ENCODE data around the gene PPARA. TPM values are rescaled to one million over a fixed set of nuclear protein-coding genes. Genes with fewer than 3 reads are reported as not detected.

PPARA gene
- total and polyA plus RNA-seq, 2 donors (not counting 1 experiment from before 2014, with no cell fraction given), result 4.1 to 29.8 TPM

GRCh38 chr22:46112405-46112804, 37.9 kb upstream of the PPARA start:
- intact Hi-C loops (cut with micrococcal nuclease), result no loop called here
- ChIA-PET POLR2A (no interaction called here), CTCF (interaction anchor here (14.1 kb wide), 1 partner anchor 103 kb away, joined by 533 read pairs; no protein-coding TSS in a partner anchor)
- Histone ChIP-seq H2AFZ (ENCODE audit: insufficient read depth, low read depth, low read length, poor library complexity, severe bottlenecking) (no peak overlapping the region), H4K20me1 (ENCODE audit: control insufficient read depth, insufficient read depth, low read length, poor library complexity, severe bottlenecking) (no peaks in the 10 kb centered on the region), H3K9me3 (ENCODE audit: control extremely low read depth in 1 of 3, control insufficient read depth in 2 of 3, insufficient read depth in 1 of 3, low read length in 2 of 3) (no peaks in the 10 kb centered on the region), H3K27me3 (replicated peaks in 1 of 4; ENCODE audit: control extremely low read depth in 1 of 4, control insufficient read depth in 3 of 4, insufficient read depth in 4 of 4, low read length in 3 of 4) (no peaks in the 10 kb centered on the region), H3K4me3 (ENCODE audit: control extremely low read depth in 1 of 5, extremely low read depth in 1 of 5, insufficient read depth in 1 of 5, low read depth in 2 of 5, low read length in 4 of 5) (no peak overlapping the region), H3K27ac (ENCODE audit: low read length in 2 of 2) (no peak overlapping the region), H3K4me2 (replicated peaks; ENCODE audit: low read depth, low read length, poor library complexity, severe bottlenecking) (no peak overlapping the region), H3K79me2 (ENCODE audit: control insufficient read depth, insufficient read depth, low read length) (no peaks in the 10 kb centered on the region), H3K36me3 (replicated peaks in 1 of 2; ENCODE audit: control extremely low read depth in 1 of 2, control insufficient read depth in 1 of 2, extremely low read depth in 1 of 2, insufficient read depth in 2 of 2, low read length in 1 of 2) (no peaks in the 10 kb centered on the region), H3K4me1 (ENCODE audit: control insufficient read depth in 2 of 2, insufficient read depth in 2 of 2, low read length in 2 of 2) (peaks cover 0 to 8% of the 10 kb centered on the region in 2 donors), H3K9ac (ENCODE audit: low read length) (no peak overlapping the region)
- Mint-ChIP-seq H3K9me3 (ENCODE audit: insufficient read depth) (no peaks in the 10 kb centered on the region), H3K27ac (no peak overlapping the region), H3K4me1 (no peaks in the 10 kb centered on the region), H3K4me3 (no peak overlapping the region), H3K27me3 (no peaks in the 10 kb centered on the region)
- ATAC-seq (ENCODE audit: low read depth), result no peak
- TF ChIP-seq, protein P1, sequence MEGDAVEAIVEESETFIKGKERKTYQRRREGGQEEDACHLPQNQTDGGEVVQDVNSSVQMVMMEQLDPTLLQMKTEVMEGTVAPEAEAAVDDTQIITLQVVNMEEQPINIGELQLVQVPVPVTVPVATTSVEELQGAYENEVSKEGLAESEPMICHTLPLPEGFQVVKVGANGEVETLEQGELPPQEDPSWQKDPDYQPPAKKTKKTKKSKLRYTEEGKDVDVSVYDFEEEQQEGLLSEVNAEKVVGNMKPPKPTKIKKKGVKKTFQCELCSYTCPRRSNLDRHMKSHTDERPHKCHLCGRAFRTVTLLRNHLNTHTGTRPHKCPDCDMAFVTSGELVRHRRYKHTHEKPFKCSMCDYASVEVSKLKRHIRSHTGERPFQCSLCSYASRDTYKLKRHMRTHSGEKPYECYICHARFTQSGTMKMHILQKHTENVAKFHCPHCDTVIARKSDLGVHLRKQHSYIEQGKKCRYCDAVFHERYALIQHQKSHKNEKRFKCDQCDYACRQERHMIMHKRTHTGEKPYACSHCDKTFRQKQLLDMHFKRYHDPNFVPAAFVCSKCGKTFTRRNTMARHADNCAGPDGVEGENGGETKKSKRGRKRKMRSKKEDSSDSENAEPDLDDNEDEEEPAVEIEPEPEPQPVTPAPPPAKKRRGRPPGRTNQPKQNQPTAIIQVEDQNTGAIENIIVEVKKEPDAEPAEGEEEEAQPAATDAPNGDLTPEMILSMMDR (IDR thresholded peaks at IDR 0.05), result no peak
- TF ChIP-seq EZH2 (IDR thresholded peaks at IDR 0.05; ENCODE audit: borderline replicate concordance, insufficient read depth, low read depth, low read length, poor library complexity, severe bottlenecking), result no peak
- DNase-seq, result no peak
- WGBS (ENCODE audit: insufficient coverage), result 86% methylated on average over 15 of the region's 20 CpGs

DNA sequence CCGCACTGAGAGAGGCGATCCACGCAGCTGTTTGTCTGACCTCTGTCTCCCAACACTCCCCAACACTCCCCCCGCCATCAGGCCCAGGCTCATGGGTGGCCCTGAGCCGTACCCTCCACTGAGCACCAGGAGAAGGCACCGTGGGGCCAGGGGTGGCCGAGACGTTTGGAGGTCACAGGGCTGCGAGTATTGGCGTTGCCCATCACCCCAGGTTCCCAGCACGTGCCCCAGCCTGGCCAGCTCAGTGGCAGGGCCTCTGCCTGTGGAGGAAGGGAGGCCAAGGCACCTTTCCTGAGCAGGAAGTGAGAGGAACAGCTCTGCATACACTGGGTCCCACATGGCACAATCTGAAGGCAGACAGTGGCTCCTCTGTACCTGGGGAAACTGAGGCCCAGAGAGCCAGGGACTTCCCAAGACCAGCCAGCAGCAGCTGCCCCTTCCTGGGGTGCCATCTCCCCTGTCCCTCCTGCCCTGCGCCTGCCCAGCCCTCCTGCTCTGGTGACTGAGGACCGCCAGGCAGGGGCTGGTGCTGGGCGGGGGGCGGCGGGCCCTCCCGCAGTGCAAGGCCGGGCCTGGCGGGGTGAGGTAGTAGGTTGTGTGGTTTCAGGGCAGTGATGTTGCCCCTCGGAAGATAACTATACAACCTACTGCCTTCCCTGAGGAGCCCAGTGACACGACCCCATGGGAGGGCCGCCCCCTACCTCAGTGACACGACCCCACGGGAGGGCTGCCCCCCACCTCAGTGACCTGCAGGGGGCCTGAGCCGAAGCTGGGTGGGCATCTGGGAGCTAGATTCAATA, 37.0 kb upstream of the PPARA start:
- CTCF ChIA-PET, result interaction anchor here (0.6 to 14.1 kb wide), 5 partner anchors 40 to 602 kb away, joined by 3 to 533 read pairs (median 7); no protein-coding TSS in a partner anchor
- no peaks in the 10 kb centered on the region for H3K27me3 ChIP-seq (replicated peaks in 1 of 4; ENCODE audit: control extremely low read depth in 1 of 4, control insufficient read depth in 3 of 4, insufficient read depth in 4 of 4, low read length in 3 of 4)
- Mint-ChIP-seq H3K27me3 (no peaks in the 10 kb centered on the region), H3K4me1 (no peaks in the 10 kb centered on the region), H3K9me3 (ENCODE audit: insufficient read depth) (no peaks in the 10 kb centered on the region), H3K27ac (no peak overlapping the region), H3K4me3 (no peak overlapping the region)
- H3K4me3 ChIP-seq (ENCODE audit: control extremely low read depth in 1 of 5, extremely low read depth in 1 of 5, insufficient read depth in 1 of 5, low read depth in 2 of 5, low read length in 4 of 5), result no peak overlapping the region
- WGBS (ENCODE audit: insufficient coverage), result 87% methylated on average over 18 of the region's 25 CpGs
- H3K36me3 ChIP-seq (replicated peaks in 1 of 2; ENCODE audit: control extremely low read depth in 1 of 2, control insufficient read depth in 1 of 2, extremely low read depth in 1 of 2, insufficient read depth in 2 of 2, low read length in 1 of 2), result no peaks in the 10 kb centered on the region
- H3K4me1 ChIP-seq (ENCODE audit: control insufficient read depth in 2 of 2, insufficient read depth in 2 of 2, low read length in 2 of 2), result peaks cover 0 to 8% of the 10 kb centered on the region in 2 donors
- H3K4me2 ChIP-seq (replicated peaks; ENCODE audit: low read depth, low read length, poor library complexity, severe bottlenecking), result no peak overlapping the region
- intact Hi-C loops (cut with micrococcal nuclease), result no loop called here
- H4K20me1 ChIP-seq (ENCODE audit: control insufficient read depth, insufficient read depth, low read length, poor library complexity, severe bottlenecking), result no peaks in the 10 kb centered on the region
- no peak overlapping the region for H3K9ac ChIP-seq (ENCODE audit: low read length)
- H3K9me3 ChIP-seq (ENCODE audit: control extremely low read depth in 1 of 3, control insufficient read depth in 2 of 3, insufficient read depth in 1 of 3, low read length in 2 of 3), result no peaks in the 10 kb centered on the region
- POLR2A ChIA-PET, result interaction anchor here (0.6 to 0.8 kb wide), 2 partner anchors 88 to 99 kb away, joined by 3 read pairs; no protein-coding TSS in a partner anchor
- DNase-seq (no peak), ATAC-seq (ENCODE audit: low read depth) (no peak)
- no peak for TF ChIP-seq EZH2 (IDR thresholded peaks at IDR 0.05; ENCODE audit: borderline replicate concordance, insufficient read depth, low read depth, low read length, poor library complexity, severe bottlenecking)
- TF ChIP-seq, protein P1 (IDR thresholded peaks at IDR 0.05), result no peak
- no peaks in the 10 kb centered on the region for H3K79me2 ChIP-seq (ENCODE audit: control insufficient read depth, insufficient read depth, low read length)
- no peak overlapping the region for H3K27ac ChIP-seq (ENCODE audit: low read length in 2 of 2)
- H2AFZ ChIP-seq (ENCODE audit: insufficient read depth, low read depth, low read length, poor library complexity, severe bottlenecking), result no peak overlapping the region

Data from B cell (primary cell).